ENCODE data around the gene CADPS2.

DNA sequence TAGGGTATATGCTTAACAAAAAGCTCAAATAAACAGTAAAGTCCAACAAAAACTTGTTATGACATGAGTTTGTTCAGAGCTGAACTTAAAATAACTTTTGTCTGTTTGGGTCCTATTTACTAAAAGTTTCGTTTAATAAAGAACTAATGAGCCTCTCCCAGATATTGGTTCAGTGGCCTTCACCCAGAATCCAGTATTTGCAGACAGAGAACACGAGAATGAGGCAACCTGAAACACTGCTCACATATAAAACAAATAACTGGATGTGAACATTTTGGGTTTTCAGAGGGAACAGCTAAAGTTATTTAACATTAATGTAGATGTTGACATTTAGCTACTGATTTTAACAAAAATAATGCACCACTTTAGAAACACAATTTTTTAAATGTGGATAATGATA, 285.6 kb downstream of the CADPS2 start:
- TF ChIP-seq, protein P1, sequence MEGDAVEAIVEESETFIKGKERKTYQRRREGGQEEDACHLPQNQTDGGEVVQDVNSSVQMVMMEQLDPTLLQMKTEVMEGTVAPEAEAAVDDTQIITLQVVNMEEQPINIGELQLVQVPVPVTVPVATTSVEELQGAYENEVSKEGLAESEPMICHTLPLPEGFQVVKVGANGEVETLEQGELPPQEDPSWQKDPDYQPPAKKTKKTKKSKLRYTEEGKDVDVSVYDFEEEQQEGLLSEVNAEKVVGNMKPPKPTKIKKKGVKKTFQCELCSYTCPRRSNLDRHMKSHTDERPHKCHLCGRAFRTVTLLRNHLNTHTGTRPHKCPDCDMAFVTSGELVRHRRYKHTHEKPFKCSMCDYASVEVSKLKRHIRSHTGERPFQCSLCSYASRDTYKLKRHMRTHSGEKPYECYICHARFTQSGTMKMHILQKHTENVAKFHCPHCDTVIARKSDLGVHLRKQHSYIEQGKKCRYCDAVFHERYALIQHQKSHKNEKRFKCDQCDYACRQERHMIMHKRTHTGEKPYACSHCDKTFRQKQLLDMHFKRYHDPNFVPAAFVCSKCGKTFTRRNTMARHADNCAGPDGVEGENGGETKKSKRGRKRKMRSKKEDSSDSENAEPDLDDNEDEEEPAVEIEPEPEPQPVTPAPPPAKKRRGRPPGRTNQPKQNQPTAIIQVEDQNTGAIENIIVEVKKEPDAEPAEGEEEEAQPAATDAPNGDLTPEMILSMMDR (IDR thresholded peaks at IDR 0.05; ENCODE audit: insufficient read depth, low read depth, low read length) = no peak
- no peak for TF ChIP-seq EZH2 (IDR thresholded peaks at IDR 0.05; ENCODE audit: insufficient read depth, low read length)
